Glomerular visceral epithelial cell (primary cell): Measurements from ENCODE around the gene NFIC.

Experiments
- DNase-seq: peaks from one replicate; pipeline ENCODE4 v3.0.0-alpha.2; 2016; ENCODE audit errors: extremely low spot score

Gene NFIC

DNA sequence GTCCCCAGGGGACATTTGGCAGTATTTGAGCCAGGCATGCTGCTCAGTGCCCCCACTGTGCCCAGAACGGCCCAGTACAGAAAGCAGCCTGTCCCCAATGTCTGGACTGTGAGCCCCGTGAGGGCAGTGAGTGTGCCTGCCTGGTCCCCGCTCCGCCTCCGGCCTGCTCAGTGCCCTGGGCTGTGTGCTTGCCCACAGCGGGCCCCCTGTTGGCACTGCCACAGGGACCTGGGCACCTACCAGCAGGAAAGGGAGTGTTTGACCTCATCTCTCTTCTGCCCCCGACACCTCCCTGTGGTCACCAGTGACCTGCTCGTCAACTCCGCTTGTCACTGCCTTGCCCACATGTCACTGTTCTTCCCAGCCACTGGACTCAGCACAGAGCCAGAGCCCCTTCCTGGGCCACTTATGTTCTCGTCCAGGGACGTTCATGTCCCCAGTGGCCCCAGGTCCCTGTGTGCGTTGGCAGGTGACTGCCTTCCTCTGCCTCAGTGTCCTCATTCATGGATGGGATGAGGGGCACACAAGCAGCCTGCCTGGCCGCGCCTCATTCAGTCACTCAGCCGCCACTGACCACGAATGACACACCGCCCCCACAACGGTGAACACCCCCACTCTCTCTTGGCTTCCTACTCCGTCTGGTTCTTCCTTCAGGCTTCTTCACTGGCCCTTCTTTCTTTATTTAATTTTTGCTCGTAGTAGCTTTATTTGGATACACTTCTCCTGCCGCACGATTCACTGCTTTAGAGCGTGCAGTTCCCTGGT lies 142.6 kb downstream of the NFIC start:
- DNase-seq = no peak

DNA sequence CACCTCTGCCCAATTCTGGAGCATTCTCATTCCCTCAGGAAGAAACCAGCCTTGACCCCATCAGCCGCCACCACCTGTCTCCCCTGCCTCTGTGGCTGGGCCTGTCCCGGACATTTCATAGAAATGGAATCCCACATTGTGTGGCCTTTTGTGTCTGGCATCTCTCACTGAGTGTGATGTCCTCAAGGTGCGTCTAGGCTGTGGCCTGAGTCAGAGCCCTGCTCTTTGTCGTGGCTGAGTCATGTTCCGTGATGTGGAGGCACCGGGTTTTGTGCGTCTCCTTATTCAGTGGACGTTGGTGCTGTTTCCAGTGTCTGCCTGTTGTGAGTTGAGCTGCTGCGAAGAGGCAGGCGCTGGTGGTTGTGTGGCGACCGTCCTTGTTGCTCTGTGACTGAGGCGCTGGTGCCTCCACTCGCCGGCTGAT lies 143.2 kb downstream of the NFIC start:
- DNase-seq = peak; percentile 73

GRCh38 chr19:3510727-3511126 lies 144.3 kb downstream of the NFIC start:
- no peak for DNase-seq

DNA sequence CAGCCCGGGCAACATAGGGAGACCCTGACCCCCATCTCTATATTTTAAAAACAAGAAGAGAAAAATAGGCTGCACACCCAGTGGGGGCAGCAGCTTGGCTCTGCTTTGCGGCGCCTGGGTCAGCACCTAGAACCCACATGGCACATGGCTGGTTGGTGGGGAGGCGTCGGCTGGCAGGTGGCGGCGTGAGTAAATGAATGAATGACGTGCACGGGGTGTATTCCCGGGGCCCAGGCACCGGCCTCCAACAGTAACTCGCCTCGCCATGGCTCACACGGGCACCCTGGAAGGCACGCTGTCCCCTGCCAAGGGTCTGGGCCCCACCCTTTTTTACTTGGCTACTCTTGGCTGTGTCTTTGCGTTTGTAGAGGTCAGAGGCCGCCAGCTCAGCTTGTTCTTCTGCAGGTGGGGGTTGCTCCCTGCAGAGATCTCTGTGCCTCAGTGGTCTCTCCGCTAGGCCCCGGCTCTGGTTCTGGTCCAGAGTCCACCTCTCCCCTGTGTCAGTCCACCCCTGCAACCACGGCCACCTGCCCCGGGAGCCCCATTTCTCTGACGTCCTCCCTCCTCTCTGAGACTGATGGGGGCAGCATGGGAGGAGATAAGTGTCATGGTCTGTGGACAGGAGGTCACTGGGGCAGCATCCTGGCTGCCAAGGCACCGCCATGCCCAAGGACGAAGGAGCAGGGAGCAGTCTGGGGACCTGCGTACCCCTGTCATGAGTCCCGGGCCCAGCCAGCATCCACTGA lies 145.3 kb downstream of the NFIC start:
- no peak for DNase-seq

- no peak for DNase-seq
Observed at GRCh38 chr19:3512562-3513228, 146.3 kb downstream of the NFIC start.

- no peak for DNase-seq
Observed at GRCh38 chr19:3513229-3514140, 147.1 kb downstream of the NFIC start.

DNA sequence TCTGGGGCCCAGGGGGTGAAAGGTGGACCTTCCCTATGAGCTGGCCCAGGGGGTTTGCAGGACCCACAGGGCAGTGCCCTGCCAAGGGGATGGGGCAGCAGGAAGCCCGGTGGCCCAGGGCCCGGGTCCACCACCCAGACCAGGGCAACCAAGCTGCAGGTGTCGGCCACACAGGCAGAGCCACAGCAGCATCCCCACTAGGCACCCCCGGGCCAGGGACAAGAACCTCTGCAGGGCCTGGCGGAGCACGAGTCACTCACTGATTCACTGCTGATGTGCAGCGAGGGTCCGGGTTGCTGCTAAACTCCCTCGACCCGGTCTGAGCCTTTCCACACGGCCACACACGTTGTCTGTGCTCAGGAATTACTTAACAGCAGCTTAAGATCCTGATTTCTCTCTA lies 148.5 kb downstream of the NFIC start:
- DNase-seq = peak; percentile 44

DNA sequence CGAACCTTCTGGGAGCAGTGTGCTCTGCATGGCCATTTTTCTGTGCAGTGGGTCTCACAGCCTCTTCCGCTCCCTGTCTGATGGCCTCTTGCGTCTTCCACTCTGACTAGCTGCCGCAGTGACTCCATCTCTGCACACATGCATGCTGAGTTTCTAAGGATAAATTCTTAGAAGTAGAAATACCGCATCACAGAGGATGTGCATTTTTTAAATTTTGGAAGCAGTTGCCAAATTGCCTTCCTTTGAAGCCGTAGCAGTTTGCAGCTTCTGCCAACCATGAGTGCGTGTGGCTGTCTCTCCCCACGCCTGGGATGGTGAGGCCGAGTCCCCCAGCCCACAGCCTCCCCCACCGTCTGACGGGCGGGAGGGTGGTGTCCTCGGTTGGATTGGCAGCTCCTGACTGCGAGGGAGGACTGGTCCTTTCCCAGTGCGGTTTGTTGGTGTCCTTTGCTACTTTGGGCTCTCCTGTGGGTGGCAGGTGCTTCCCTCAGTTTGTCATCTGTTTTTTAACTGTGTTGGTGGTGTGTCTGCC lies 149.6 kb downstream of the NFIC start:
- no peak for DNase-seq

GRCh38 chr19:3516675-3517207 lies 150.4 kb downstream of the NFIC start:
- DNase-seq = no peak

GRCh38 chr19:3517638-3518037 lies 151.3 kb downstream of the NFIC start:
- no peak for DNase-seq

- no peak for DNase-seq
Observed at GRCh38 chr19:3518255-3518654, 151.9 kb downstream of the NFIC start.

- DNase-seq = peak; percentile 45
Observed at GRCh38 chr19:3518659-3519058, 152.3 kb downstream of the NFIC start.
